HCT116 (cell line): ENCODE data around the gene TREM2. TPM values are rescaled to one million over a fixed set of nuclear protein-coding genes. Genes with fewer than 3 reads are reported as not detected.
"Not testable (repeated sequence)": the region's sequence is repeated elsewhere in the genome, so short reads cannot be mapped to it uniquely, and the experiment has no call there.

Experiments used
- ATAC-seq: fragments of 200-7000 bp; cut with Tn5 transposase; 2 replicates; pipeline ENCODE4 v1.9.1; 2020; ENCODE audit warnings: mild to moderate bottlenecking, moderate library complexity
- BruUV-seq: library from RNA; stranded (reverse); fragments of 400-500 nt; replicated peaks from 2 replicates; lab custom pipeline; 2021; lab: Mats Ljungman, UMichigan
- CTCF ChIA-PET: fragments of 300-600 bp; sonication (Branson Sonifier 250); formaldehyde crosslinking; loops from one replicate; lab custom pipeline; 2021; ENCODE audit warnings: antibody characterized with exemption; lab: Charles Lee
- POLR2A ChIA-PET: fragments of 300-600, 350-600 bp; sonication (Branson Sonifier 250); formaldehyde crosslinking; loops from one replicate; lab custom pipeline; 2021; ENCODE audit warnings: antibody characterized with exemption; lab: Charles Lee
- RAD21 ChIA-PET, 2 experiments: fragments of 300-600 bp; sonication (Branson Sonifier 250); formaldehyde crosslinking; loops; one replicate each; lab custom pipeline; 2023; ENCODE audit warnings: low total read pairs in 2 of 2; ENCODE audit not compliant: uncharacterized antibody in 2 of 2, unreplicated experiment in 2 of 2, low non-redundant PET in 1 of 2; lab: Charles Lee
- DNase-seq: peaks from one replicate; pipeline ENCODE4 v3.0.0-alpha.2; 2010; ENCODE audit warnings: low read depth, low spot score
- H2AFZ ChIP-seq: fragments of 200-600 bp; shearing (Covaris generic), sonication (generic); 2 replicates; pipeline ENCODE4 v1.6.1; 2017; ENCODE audit warnings: low read depth, mixed run types, mixed read lengths, antibody characterized with exemption, low read length; ENCODE audit not compliant: poor library complexity, severe bottlenecking
- H3K27ac ChIP-seq: 2 replicates; pipeline ENCODE4 v1.5.1; 2012; ENCODE audit warnings: low read depth, low read length
- H3K27me3 ChIP-seq: fragments of 200-600 bp; sonication (generic); 2 replicates; pipeline ENCODE4 v1.6.1; 2016; ENCODE audit warnings: mixed run types, low read length, mixed read lengths; ENCODE audit not compliant: insufficient read depth
- H3K36me3 ChIP-seq, 2 experiments: fragments of 200-500 bp in 1 of 2; fragments of 200-600 bp in 1 of 2; sonication (Bioruptor generic) in 1 of 2; sonication (generic) in 1 of 2; 2 replicates each; pipeline versions ENCODE4 v1.5.1 to v1.6.1; 2014 to 2016; ENCODE audit warnings: low read length in 2 of 2, inconsistent platforms in 1 of 2, mixed read lengths in 1 of 2, mixed run types in 1 of 2; ENCODE audit not compliant: insufficient read depth in 2 of 2, control insufficient read depth in 1 of 2
- H3K4me1 ChIP-seq, 2 experiments: fragments of 200-600 bp in 1 of 2; sonication (generic) in 1 of 2; 2 replicates each; pipeline versions ENCODE4 v1.5.1 to v1.6.1; 2012 to 2017; ENCODE audit warnings: low read length in 2 of 2, inconsistent platforms in 1 of 2, mild to moderate bottlenecking in 1 of 2, mixed read lengths in 1 of 2, mixed run types in 1 of 2, moderate library complexity in 1 of 2; ENCODE audit not compliant: insufficient read depth in 2 of 2, control insufficient read depth in 1 of 2
- H3K4me2 ChIP-seq: fragments of 200-600 bp; sonication (generic); 2 replicates; pipeline ENCODE4 v1.6.1; 2017; ENCODE audit warnings: mixed run types, low read length, mixed read lengths
- H3K4me3 ChIP-seq, 2 experiments: fragments of 200-600 bp in 1 of 2; sonication (generic) in 1 of 2; replicated peaks in 1 of 2; 2 replicates each; pipeline ENCODE4 v1.5.1; 2011 to 2016; ENCODE audit warnings: low read length in 2 of 2, control low read depth in 1 of 2, low read depth in 1 of 2, mild to moderate bottlenecking in 1 of 2, mixed read lengths in 1 of 2, mixed run types in 1 of 2
- H3K79me2 ChIP-seq: fragments of 200-600 bp; sonication (generic); 2 replicates; pipeline ENCODE4 v1.6.1; 2017; ENCODE audit warnings: mild to moderate bottlenecking, mixed run types, low read length, moderate library complexity, mixed read lengths; ENCODE audit not compliant: insufficient read depth
- H3K9ac ChIP-seq: fragments of 200-600 bp; sonication (generic); 2 replicates; pipeline ENCODE4 v1.6.1; 2016; ENCODE audit warnings: low read length, mixed read lengths
- H3K9me2 ChIP-seq: fragments of 200-600 bp; sonication (generic), shearing (Covaris generic); 2 replicates; pipeline ENCODE4 v1.6.1; 2017; ENCODE audit warnings: mixed run types, mild to moderate bottlenecking, moderate library complexity; ENCODE audit not compliant: insufficient read depth
- H3K9me3 ChIP-seq, 2 experiments: fragments of 200-500 bp in 1 of 2; fragments of 200-600 bp in 1 of 2; sonication (Bioruptor generic) in 1 of 2; sonication (generic) in 1 of 2; 2 replicates each; pipeline ENCODE4 v1.6.1; 2014 to 2017; ENCODE audit warnings: low read length in 2 of 2, mixed read lengths in 2 of 2, inconsistent platforms in 1 of 2, low read depth in 1 of 2, mild to moderate bottlenecking in 1 of 2, mixed run types in 1 of 2, moderate library complexity in 1 of 2; ENCODE audit not compliant: control insufficient read depth in 1 of 2, insufficient read depth in 1 of 2
- H4K20me1 ChIP-seq: fragments of 200-600 bp; sonication (generic), shearing (Covaris generic); 2 replicates; pipeline ENCODE4 v1.6.1; 2017; ENCODE audit warnings: mixed run types, mild to moderate bottlenecking, moderate library complexity; ENCODE audit not compliant: insufficient read depth
- CBX3 ChIP-seq: IDR thresholded peaks from 2 replicates; pipeline ENCODE4 v1.6.1; 2012; ENCODE audit warnings: low read depth
- EGR1 ChIP-seq: IDR thresholded peaks from 2 replicates; pipeline ENCODE4 v1.6.1; 2012; ENCODE audit warnings: low read depth
- ELF1 ChIP-seq: IDR thresholded peaks from 2 replicates; pipeline ENCODE4 v1.6.1; 2012; ENCODE audit warnings: low read depth, borderline replicate concordance
- FOSL1 ChIP-seq: IDR thresholded peaks from 2 replicates; pipeline ENCODE4 v1.6.1; 2012; ENCODE audit warnings: low read depth
- JUND ChIP-seq: IDR thresholded peaks from 2 replicates; pipeline ENCODE4 v1.6.1; 2012
- SIN3A ChIP-seq: IDR thresholded peaks from 2 replicates; pipeline ENCODE4 v1.6.1; 2012; ENCODE audit warnings: low read depth
- SRF ChIP-seq: IDR thresholded peaks from 2 replicates; pipeline ENCODE4 v1.6.1; 2012; ENCODE audit warnings: low read depth
- TCF7L2 ChIP-seq: IDR thresholded peaks from 2 replicates; pipeline ENCODE4 v1.7.0; 2011; ENCODE audit warnings: borderline replicate concordance, inconsistent platforms; ENCODE audit not compliant: insufficient read depth, insufficient read length; ENCODE audit errors: extremely low read depth
- ZFX ChIP-seq: fragments of 450-650 bp; IDR thresholded peaks from 2 replicates; pipeline ENCODE4 v1.6.1; 2017
- intact Hi-C: fragments of 100-400 bp; cut with micrococcal nuclease; formaldehyde crosslinking; loops from 2 replicates; pipeline ENCODE4 v1.10.0; 2022
- total RNA-seq: library from RNA; stranded (reverse); gene quantifications from one replicate; pipeline ENCODE4 v1.2.1, GENCODE V29; 2021; ENCODE audit not compliant: unreplicated experiment
- TF ChIP-seq, protein P1 (sequence below): IDR thresholded peaks from 2 replicates; pipeline ENCODE4 v1.6.1; 2012

TREM2 gene
- total RNA-seq, 1 experiment from 2014 or later, result not detected

DNA sequence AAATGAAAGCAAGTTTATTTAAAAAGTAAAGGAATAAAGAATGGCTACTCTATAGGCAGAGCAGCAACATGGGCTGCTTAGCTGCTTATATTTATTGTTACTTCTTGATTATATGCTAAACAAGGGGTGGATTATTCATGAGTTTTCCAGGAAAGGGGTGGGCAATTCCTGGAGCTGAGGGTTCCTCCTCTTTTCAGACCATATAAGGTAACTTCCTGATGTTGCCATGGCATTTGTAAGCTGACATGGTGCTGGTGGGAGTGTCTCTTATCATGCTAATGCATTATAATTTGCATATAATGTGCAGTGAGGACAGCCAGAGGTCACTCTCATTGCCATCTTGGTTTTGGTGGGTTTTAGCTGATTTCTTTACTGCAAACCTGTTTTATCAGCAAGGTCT lies 26.1 kb upstream of the TREM2 start:
- H3K27me3 ChIP-seq, H3K9ac ChIP-seq, H3K4me3 ChIP-seq, H3K4me2 ChIP-seq, H3K36me3 ChIP-seq, H3K27ac ChIP-seq, CTCF ChIA-PET, H3K9me3 ChIP-seq, H3K9me2 ChIP-seq, RAD21 ChIA-PET, H3K79me2 ChIP-seq, H4K20me1 ChIP-seq, BruUV-seq, intact Hi-C loops, DNase-seq, H3K4me1 ChIP-seq, ATAC-seq, H2AFZ ChIP-seq, POLR2A ChIA-PET: not testable (repeated sequence)

DNA sequence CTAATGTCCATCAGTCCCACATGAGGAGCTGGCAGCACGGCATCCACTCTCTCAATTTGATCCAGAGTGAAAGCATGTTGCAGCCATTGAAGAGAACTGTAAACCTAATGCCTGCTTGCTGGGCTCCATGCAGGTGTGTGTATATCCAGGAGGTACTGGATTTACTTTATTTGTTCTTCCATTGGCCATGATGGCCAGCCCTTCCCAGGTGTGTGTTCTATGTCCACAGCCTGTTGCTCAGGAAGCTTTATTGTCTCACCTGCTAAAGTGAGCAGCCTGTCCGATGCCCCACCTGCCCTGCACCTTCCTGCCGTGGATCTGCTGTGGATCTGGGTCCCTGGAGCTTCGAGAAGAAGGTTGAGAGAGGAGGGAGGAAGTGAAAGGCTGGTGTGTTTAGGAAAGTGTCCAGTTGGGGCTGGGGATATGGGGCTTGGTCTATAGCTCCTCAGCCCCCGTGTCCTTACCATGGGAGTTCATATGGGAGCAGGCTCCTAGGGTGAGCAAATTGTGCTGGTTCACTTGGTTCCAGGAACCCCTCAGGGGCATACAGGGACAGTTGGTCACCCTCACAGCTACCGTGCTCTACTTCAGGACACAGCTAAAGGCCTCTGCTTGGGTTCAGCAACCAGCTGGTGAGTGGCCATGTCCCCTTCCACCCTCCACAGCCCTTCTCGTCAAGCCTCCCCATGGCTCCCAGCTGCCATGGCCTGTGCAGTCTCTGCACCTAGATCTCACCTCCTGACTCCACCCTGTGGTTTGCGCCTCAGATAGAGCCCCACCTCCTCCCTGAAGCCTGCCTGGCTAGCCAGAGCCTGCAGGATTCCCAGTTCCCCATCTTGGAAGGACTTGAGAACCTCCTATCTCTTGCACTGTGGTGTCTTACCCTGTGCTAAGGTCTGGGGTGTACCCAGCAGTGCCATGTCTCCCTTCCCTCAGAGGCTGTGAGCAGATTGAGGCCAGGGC lies 25.3 kb upstream of the TREM2 start:
- TF ChIP-seq ZFX, result no peak
- no peak for TF ChIP-seq EGR1
- no peak for TF ChIP-seq SIN3A
- no peak for TF ChIP-seq JUND
- TF ChIP-seq CBX3, result no peak
- no peak for TF ChIP-seq SRF
- TF ChIP-seq FOSL1, result no peak
- TF ChIP-seq, protein P1, sequence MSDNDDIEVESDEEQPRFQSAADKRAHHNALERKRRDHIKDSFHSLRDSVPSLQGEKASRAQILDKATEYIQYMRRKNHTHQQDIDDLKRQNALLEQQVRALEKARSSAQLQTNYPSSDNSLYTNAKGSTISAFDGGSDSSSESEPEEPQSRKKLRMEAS, result no peak
- no peak for TF ChIP-seq TCF7L2
- TF ChIP-seq ELF1, result no peak

More for the DNA sequence above, 25.3 kb upstream of the TREM2 start:
- CTCF ChIA-PET, result no interaction called here
- no peak overlapping the region for H3K4me3 ChIP-seq
- intact Hi-C loops, result no loop called here
- no peak overlapping the region for H3K4me2 ChIP-seq
- ATAC-seq (no peak), DNase-seq (no peak)
- no peak overlapping the region for H3K27ac ChIP-seq
- H4K20me1 ChIP-seq, result no peaks in the 10 kb centered on the region
- no peak overlapping the region for H3K9ac ChIP-seq
- no peaks in the 10 kb centered on the region for H3K9me2 ChIP-seq
- RAD21 ChIA-PET, result no interaction called here
- BruUV-seq, result no TSS peak
- POLR2A ChIA-PET, result no interaction called here
- H3K9me3 ChIP-seq, result peaks cover 3 to 8% of the 10 kb centered on the region in 2 experiments; a peak in 2 of 4 replicates
- H3K79me2 ChIP-seq, result no peaks in the 10 kb centered on the region
- H3K27me3 ChIP-seq, result peaks cover 2% of the 10 kb centered on the region; the same call in 1 of the 2 replicates
- no peaks in the 10 kb centered on the region for H3K36me3 ChIP-seq
- no peak overlapping the region for H2AFZ ChIP-seq
- H3K4me1 ChIP-seq, result no peaks in the 10 kb centered on the region
